Mammary epithelial cell (primary cell): Measurements from ENCODE around the gene ANKRD65.

Source experiments
- EZH2 ChIP-seq: IDR thresholded peaks from 2 replicates; pipeline ENCODE4 v1.6.1; 2012; ENCODE audit warnings: low read length, inconsistent platforms, borderline replicate concordance
- TF ChIP-seq, protein P1 (sequence below), 2 donors: IDR thresholded peaks in 1 of 2; conservative IDR thresholded peaks in 1 of 2; 2 replicates each; pipeline ENCODE4 v1.5.1; 2011 to 2012; ENCODE audit warnings: inconsistent platforms in 2 of 2, low read length in 2 of 2, mild to moderate bottlenecking in 2 of 2, control low read depth in 1 of 2, low read depth in 1 of 2; ENCODE audit not compliant: insufficient read depth in 1 of 2; ENCODE audit errors: extremely low read depth in 1 of 2

DNA sequence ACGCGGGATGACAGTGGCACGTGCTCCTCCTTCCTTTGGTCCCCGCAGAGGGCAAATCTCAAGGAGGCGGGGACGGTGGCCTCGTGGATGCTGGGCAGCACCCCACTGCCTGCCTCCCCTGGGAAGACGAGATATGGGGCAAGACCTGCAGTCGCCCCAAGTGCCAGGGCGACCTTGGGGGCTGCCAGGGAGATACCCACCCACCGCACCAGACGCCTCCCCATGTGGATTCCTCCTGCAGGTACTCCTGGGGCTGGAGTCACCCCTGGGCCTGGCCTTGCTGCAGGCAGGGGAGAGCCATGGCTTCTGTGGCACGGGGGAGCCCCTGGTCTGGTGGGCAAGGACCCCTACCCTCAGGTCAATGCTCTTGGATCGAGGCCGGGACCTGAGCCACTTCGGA is 40.2 kb downstream of the ANKRD65 start:
- TF ChIP-seq, protein P1, sequence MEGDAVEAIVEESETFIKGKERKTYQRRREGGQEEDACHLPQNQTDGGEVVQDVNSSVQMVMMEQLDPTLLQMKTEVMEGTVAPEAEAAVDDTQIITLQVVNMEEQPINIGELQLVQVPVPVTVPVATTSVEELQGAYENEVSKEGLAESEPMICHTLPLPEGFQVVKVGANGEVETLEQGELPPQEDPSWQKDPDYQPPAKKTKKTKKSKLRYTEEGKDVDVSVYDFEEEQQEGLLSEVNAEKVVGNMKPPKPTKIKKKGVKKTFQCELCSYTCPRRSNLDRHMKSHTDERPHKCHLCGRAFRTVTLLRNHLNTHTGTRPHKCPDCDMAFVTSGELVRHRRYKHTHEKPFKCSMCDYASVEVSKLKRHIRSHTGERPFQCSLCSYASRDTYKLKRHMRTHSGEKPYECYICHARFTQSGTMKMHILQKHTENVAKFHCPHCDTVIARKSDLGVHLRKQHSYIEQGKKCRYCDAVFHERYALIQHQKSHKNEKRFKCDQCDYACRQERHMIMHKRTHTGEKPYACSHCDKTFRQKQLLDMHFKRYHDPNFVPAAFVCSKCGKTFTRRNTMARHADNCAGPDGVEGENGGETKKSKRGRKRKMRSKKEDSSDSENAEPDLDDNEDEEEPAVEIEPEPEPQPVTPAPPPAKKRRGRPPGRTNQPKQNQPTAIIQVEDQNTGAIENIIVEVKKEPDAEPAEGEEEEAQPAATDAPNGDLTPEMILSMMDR (conservative IDR thresholded peaks at IDR 0.05 in 1 of 2, IDR thresholded peaks at IDR 0.05 in 1 of 2; ENCODE audit: extremely low read depth in 1 of 2, insufficient read depth in 1 of 2, low read depth in 1 of 2, low read length in 2 of 2) = no peak
- TF ChIP-seq EZH2 = no peak
